Ishikawa (cell line): Measurements from ENCODE around the gene BBS7.

Source experiments
- CEBPB ChIP-seq: IDR thresholded peaks from 2 replicates; pipeline ENCODE4 v1.6.1; 2012
- CREB1 ChIP-seq: IDR thresholded peaks from 2 replicates; pipeline ENCODE4 v1.6.1; 2012; ENCODE audit warnings: low read depth
- EGR1 ChIP-seq: IDR thresholded peaks from 2 replicates; pipeline ENCODE4 v1.6.1; 2012
- EP300 ChIP-seq: IDR thresholded peaks from 2 replicates; pipeline ENCODE4 v1.6.1; 2012; ENCODE audit warnings: borderline replicate concordance
- FOXM1 ChIP-seq: IDR thresholded peaks from 2 replicates; pipeline ENCODE4 v1.6.1; 2012; ENCODE audit warnings: low read depth, borderline replicate concordance
- NFIC ChIP-seq: IDR thresholded peaks from 2 replicates; pipeline ENCODE4 v1.6.1; 2012
- RAD21 ChIP-seq: IDR thresholded peaks from 2 replicates; pipeline ENCODE4 v1.6.1; 2012; ENCODE audit warnings: low read depth
- TAF1 ChIP-seq: IDR thresholded peaks from 2 replicates; pipeline ENCODE4 v1.6.1; 2012; ENCODE audit warnings: low read depth, mild to moderate bottlenecking
- TCF12 ChIP-seq: IDR thresholded peaks from 2 replicates; pipeline ENCODE4 v1.6.1; 2012; ENCODE audit warnings: low read depth
- TEAD4 ChIP-seq: IDR thresholded peaks from 2 replicates; pipeline ENCODE4 v1.6.1; 2012
- YY1 ChIP-seq: IDR thresholded peaks from 2 replicates; pipeline ENCODE4 v1.6.1; 2012; ENCODE audit warnings: low read depth
- ZBTB7A ChIP-seq: IDR thresholded peaks from 2 replicates; pipeline ENCODE4 v1.6.1; 2012; ENCODE audit warnings: low read depth
- TF ChIP-seq, protein P1 (sequence below): IDR thresholded peaks from 2 replicates; pipeline ENCODE4 v1.6.1; 2012
- TF ChIP-seq, protein P2 (sequence below): IDR thresholded peaks from 2 replicates; pipeline ENCODE4 v1.6.1; 2012; ENCODE audit warnings: low read depth, mild to moderate bottlenecking
- TF ChIP-seq, protein P3 (sequence below): IDR thresholded peaks from 2 replicates; pipeline ENCODE4 v1.6.1; 2012

Gene BBS7

DNA sequence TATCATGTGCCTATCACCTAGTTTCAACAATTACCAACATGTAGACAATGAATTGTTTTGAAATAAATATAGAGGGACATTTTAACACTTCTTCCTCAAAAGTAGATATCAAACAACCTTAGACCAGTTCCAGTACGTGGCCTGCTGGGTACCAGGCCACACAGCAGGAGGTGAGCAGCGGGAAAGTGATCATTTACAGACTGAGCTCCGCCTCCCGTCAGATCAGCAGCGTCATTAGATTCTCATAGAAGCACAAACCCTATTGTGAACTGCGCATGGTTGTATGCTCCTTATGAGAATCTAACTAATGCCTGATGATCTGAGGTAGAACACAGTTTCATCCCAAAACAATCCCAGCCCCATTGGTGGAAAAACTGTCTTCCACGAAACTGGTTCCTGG, 6.5 kb downstream of the BBS7 start:
- no peak for TF ChIP-seq EGR1
- no peak for TF ChIP-seq NFIC
- TF ChIP-seq TCF12, result no peak
- TF ChIP-seq, protein P1, sequence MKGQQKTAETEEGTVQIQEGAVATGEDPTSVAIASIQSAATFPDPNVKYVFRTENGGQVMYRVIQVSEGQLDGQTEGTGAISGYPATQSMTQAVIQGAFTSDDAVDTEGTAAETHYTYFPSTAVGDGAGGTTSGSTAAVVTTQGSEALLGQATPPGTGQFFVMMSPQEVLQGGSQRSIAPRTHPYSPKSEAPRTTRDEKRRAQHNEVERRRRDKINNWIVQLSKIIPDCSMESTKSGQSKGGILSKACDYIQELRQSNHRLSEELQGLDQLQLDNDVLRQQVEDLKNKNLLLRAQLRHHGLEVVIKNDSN, result no peak
- TF ChIP-seq FOXM1, result no peak
- TF ChIP-seq YY1, result no peak
- TF ChIP-seq RAD21, result no peak
- no peak for TF ChIP-seq TAF1
- no peak for TF ChIP-seq ZBTB7A
- TF ChIP-seq EP300, result no peak
- no peak for TF ChIP-seq TEAD4
- no peak for TF ChIP-seq CREB1
- TF ChIP-seq, protein P2, sequence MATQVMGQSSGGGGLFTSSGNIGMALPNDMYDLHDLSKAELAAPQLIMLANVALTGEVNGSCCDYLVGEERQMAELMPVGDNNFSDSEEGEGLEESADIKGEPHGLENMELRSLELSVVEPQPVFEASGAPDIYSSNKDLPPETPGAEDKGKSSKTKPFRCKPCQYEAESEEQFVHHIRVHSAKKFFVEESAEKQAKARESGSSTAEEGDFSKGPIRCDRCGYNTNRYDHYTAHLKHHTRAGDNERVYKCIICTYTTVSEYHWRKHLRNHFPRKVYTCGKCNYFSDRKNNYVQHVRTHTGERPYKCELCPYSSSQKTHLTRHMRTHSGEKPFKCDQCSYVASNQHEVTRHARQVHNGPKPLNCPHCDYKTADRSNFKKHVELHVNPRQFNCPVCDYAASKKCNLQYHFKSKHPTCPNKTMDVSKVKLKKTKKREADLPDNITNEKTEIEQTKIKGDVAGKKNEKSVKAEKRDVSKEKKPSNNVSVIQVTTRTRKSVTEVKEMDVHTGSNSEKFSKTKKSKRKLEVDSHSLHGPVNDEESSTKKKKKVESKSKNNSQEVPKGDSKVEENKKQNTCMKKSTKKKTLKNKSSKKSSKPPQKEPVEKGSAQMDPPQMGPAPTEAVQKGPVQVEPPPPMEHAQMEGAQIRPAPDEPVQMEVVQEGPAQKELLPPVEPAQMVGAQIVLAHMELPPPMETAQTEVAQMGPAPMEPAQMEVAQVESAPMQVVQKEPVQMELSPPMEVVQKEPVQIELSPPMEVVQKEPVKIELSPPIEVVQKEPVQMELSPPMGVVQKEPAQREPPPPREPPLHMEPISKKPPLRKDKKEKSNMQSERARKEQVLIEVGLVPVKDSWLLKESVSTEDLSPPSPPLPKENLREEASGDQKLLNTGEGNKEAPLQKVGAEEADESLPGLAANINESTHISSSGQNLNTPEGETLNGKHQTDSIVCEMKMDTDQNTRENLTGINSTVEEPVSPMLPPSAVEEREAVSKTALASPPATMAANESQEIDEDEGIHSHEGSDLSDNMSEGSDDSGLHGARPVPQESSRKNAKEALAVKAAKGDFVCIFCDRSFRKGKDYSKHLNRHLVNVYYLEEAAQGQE, result no peak
- TF ChIP-seq CEBPB, result no peak
- TF ChIP-seq, protein P3, sequence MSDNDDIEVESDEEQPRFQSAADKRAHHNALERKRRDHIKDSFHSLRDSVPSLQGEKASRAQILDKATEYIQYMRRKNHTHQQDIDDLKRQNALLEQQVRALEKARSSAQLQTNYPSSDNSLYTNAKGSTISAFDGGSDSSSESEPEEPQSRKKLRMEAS, result no peak

- TF ChIP-seq, protein P1, result no peak
- no peak for TF ChIP-seq TCF12
- no peak for TF ChIP-seq NFIC
- TF ChIP-seq ZBTB7A, result no peak
- TF ChIP-seq CEBPB, result no peak
- no peak for TF ChIP-seq EGR1
- TF ChIP-seq TAF1, result no peak
- TF ChIP-seq EP300, result no peak
- TF ChIP-seq RAD21, result no peak
- TF ChIP-seq CREB1, result no peak
- no peak for TF ChIP-seq YY1
- TF ChIP-seq TEAD4, result no peak
- TF ChIP-seq, protein P3, result no peak
- TF ChIP-seq, protein P2, result no peak
These were observed 8.8 kb downstream of the BBS7 start for GRCh38 chr4:121861426-121861825.

DNA sequence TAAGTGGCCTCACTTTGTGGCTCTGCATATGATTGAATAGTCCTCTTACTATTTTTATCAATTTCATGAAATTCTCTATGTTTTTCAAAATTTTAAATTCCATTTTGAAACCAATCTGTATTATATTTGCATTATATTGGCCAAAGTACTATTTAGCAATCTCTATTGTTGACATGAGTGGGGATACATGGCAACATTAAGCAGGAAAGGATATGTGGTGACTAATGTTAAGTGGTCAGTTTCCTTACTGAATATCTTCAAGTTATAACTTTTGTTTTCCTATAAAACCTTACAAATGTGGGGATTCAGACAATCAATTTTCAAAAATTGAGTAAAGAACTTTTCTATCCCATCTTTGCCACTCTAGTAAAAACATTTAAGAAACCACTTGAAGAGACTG, 10.2 kb downstream of the BBS7 start:
- TF ChIP-seq YY1, result no peak

GRCh38 chr4:121851354-121851753, 18.9 kb downstream of the BBS7 start:
- TF ChIP-seq, protein P3, result no peak
- no peak for TF ChIP-seq TAF1
- no peak for TF ChIP-seq YY1
- no peak for TF ChIP-seq EP300
- no peak for TF ChIP-seq ZBTB7A
- no peak for TF ChIP-seq FOXM1
- no peak for TF ChIP-seq NFIC

DNA sequence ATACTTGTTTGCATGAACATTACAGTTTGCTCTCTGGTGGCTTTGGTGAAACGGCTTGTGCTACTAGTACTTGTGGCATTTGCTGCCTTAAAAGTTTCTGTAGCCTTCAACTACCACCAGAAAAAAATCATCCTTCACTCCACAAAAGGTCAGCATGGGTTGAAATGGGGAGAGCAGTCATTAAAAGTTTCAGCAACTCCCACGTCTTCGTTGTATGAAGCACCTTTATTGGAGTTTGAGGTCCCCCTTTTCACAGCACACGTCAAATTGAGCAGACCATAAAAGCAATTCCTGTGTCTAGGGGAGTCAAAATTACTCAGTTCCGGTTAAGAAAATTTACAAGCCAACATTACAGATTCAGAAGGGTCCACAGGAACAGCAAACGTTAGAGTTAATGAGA, 23.6 kb downstream of the BBS7 start:
- TF ChIP-seq NFIC (no peak), CEBPB (no peak), YY1 (no peak), FOXM1 (no peak), CREB1 (no peak), TAF1 (no peak), RAD21 (no peak)
- TF ChIP-seq, protein P1, result no peak
- TF ChIP-seq, protein P2, result no peak
